Right lobe of liver (tissue), 4 donors: ENCODE measurements around the gene TLR6.

Experiments
- POLR2A ChIP-seq: fragments of 450-650 bp; IDR thresholded peaks from one replicate; pipeline ENCODE4 v1.6.1; 2017; ENCODE audit warnings: antibody characterized with exemption, mild to moderate bottlenecking
- TF ChIP-seq, protein P1 (sequence below), 4 donors: fragments of 200-600 bp in 3 of 4; fragments of 450-650 bp in 1 of 4; IDR thresholded peaks; one replicate each; pipeline versions ENCODE4 v1.5.1 to v1.8.0; 2016 to 2022; ENCODE audit warnings: antibody characterized with exemption in 4 of 4, mild to moderate bottlenecking in 2 of 4
- donor health status: DM: no; HTN: no; CAD: no.
- donor health status: DM: no; HTN: no; CAD: no.
- donor health status: DM: no; HTN: yes; CAD: no.

DNA sequence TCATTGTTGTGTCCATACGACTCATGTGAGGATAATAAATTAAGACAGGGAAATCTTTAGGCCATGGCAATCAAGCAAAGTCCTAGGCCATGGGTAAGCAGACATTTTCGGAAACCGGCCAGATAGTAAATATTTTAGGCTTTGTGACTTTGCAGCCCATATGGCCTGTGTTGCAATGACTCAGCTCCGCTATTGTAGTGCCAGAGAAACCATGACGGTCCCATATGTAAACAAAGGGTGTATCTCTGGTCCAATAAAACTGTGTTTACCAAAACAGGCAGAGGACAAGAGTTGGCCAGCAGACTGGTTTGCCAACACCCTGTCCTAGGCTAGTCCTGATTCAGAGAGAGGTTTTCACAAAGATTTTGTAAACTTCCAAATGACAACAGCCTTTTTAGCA, 16.0 kb upstream of the TLR6 start:
- TF ChIP-seq POLR2A, result peak; percentile 21
- TF ChIP-seq, protein P1, sequence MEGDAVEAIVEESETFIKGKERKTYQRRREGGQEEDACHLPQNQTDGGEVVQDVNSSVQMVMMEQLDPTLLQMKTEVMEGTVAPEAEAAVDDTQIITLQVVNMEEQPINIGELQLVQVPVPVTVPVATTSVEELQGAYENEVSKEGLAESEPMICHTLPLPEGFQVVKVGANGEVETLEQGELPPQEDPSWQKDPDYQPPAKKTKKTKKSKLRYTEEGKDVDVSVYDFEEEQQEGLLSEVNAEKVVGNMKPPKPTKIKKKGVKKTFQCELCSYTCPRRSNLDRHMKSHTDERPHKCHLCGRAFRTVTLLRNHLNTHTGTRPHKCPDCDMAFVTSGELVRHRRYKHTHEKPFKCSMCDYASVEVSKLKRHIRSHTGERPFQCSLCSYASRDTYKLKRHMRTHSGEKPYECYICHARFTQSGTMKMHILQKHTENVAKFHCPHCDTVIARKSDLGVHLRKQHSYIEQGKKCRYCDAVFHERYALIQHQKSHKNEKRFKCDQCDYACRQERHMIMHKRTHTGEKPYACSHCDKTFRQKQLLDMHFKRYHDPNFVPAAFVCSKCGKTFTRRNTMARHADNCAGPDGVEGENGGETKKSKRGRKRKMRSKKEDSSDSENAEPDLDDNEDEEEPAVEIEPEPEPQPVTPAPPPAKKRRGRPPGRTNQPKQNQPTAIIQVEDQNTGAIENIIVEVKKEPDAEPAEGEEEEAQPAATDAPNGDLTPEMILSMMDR (IDR thresholded peaks at IDR 0.05), result no peak
